Thoracic aorta (tissue), 2 donors: ENCODE results near the gene C3orf85. TPM values are rescaled to one million over a fixed set of nuclear protein-coding genes. Genes with fewer than 3 reads are reported as not detected.
"Not testable (repeated sequence)": the region's sequence is repeated elsewhere in the genome, so short reads cannot be mapped to it uniquely, and the experiment has no call there.

Source experiments
- ATAC-seq: fragments of 150-250 bp; one replicate; pipeline ENCODE4 v1.8.0; 2017; ENCODE audit warnings: low read depth; ENCODE audit not compliant: insufficient number of reproducible peaks, low FRiP score
- DNase-seq: peaks from one replicate; pipeline ENCODE4 v3.0.0-alpha.2; 2020; ENCODE audit warnings: low spot score
- H3K27ac ChIP-seq, 2 donors: fragments of 200-600 bp; sonication (generic); 1 replicate in 1 of 2; 2 replicates in 1 of 2; pipeline ENCODE4 v1.5.1; 2016; ENCODE audit warnings: mild to moderate bottlenecking in 2 of 2, moderate library complexity in 2 of 2
- H3K27me3 ChIP-seq: fragments of 200-600 bp; sonication (generic); replicated peaks from 2 replicates; pipeline ENCODE4 v1.6.0; 2016; ENCODE audit warnings: mild to moderate bottlenecking; ENCODE audit not compliant: insufficient read depth
- H3K36me3 ChIP-seq: fragments of 200-600 bp; sonication (generic); one replicate; pipeline ENCODE4 v1.5.1; 2016
- H3K4me1 ChIP-seq, 2 donors: fragments of 200-600 bp; sonication (generic); 1 replicate in 1 of 2; 2 replicates in 1 of 2; pipeline versions ENCODE4 v1.5.1 to v1.6.0; 2016; ENCODE audit warnings: low read depth in 2 of 2, mild to moderate bottlenecking in 1 of 2; ENCODE audit not compliant: control insufficient read depth in 1 of 2
- H3K4me3 ChIP-seq: fragments of 200-600 bp; sonication (generic); 2 replicates; pipeline ENCODE4 v1.5.1; 2016; ENCODE audit warnings: mild to moderate bottlenecking
- H3K9me3 ChIP-seq: fragments of 200-600 bp; sonication (generic); 2 replicates; pipeline ENCODE4 v1.5.1; 2016
- CTCF ChIP-seq: fragments of 200-600 bp; sonication (generic); IDR thresholded peaks from one replicate; pipeline ENCODE4 v1.5.1; 2019; ENCODE audit warnings: antibody characterized with exemption
- total RNA-seq, 2 donors: library from RNA; depleted of rRNA; stranded (reverse); fragments of >200 nt; gene quantifications; one replicate each; pipeline versions ENCODE4 v1.1.0 to v1.2.3, GENCODE V29; 2016

C3orf85 gene
- total RNA-seq, 2 donors from 2014 or later = not detected

- DNase-seq (no peak), ATAC-seq (no peak)
- H3K27ac ChIP-seq = no peak overlapping the region
- no peaks in the 10 kb centered on the region for H3K4me1 ChIP-seq
- H3K9me3 ChIP-seq = no peaks in the 10 kb centered on the region
- no peak overlapping the region for H3K4me3 ChIP-seq
- H3K27me3 ChIP-seq = no peaks in the 10 kb centered on the region
- TF ChIP-seq CTCF = no peak
- H3K36me3 ChIP-seq = no peaks in the 10 kb centered on the region
Measured at GRCh38 chr3:109127553-109127952, 9.0 kb upstream of the C3orf85 start.

- no peaks in the 10 kb centered on the region for H3K27me3 ChIP-seq
- H3K4me1 ChIP-seq = no peaks in the 10 kb centered on the region
- ATAC-seq = no peak
- TF ChIP-seq CTCF = no peak
- H3K9me3 ChIP-seq = no peaks in the 10 kb centered on the region
- no peak overlapping the region for H3K27ac ChIP-seq
- H3K36me3 ChIP-seq = no peaks in the 10 kb centered on the region
- H3K4me3 ChIP-seq = no peak overlapping the region
- no peak for DNase-seq
Measured at GRCh38 chr3:109131276-109131675, 5.2 kb upstream of the C3orf85 start.

GRCh38 chr3:109132801-109133473 lies 3.6 kb upstream of the C3orf85 start:
- H3K4me3 ChIP-seq = no peak overlapping the region
- DNase-seq (no peak), ATAC-seq (no peak)
- H3K9me3 ChIP-seq = no peaks in the 10 kb centered on the region
- H3K27me3 ChIP-seq = no peaks in the 10 kb centered on the region
- H3K36me3 ChIP-seq = no peaks in the 10 kb centered on the region
- no peak overlapping the region for H3K27ac ChIP-seq
- TF ChIP-seq CTCF = no peak
- H3K4me1 ChIP-seq = no peaks in the 10 kb centered on the region

GRCh38 chr3:109133474-109133816 lies 3.1 kb upstream of the C3orf85 start:
- H3K9me3 ChIP-seq, H3K4me3 ChIP-seq, ATAC-seq, H3K27me3 ChIP-seq, DNase-seq, H3K4me1 ChIP-seq, H3K27ac ChIP-seq, H3K36me3 ChIP-seq: not testable (repeated sequence)

- H3K4me1 ChIP-seq = no peaks in the 10 kb centered on the region
- no peaks in the 10 kb centered on the region for H3K9me3 ChIP-seq
- H3K27ac ChIP-seq = no peak overlapping the region
- H3K36me3 ChIP-seq = no peaks in the 10 kb centered on the region
- no peak for ATAC-seq
- TF ChIP-seq CTCF = no peak
- DNase-seq = no peak
- no peaks in the 10 kb centered on the region for H3K27me3 ChIP-seq
- no peak overlapping the region for H3K4me3 ChIP-seq
Measured at GRCh38 chr3:109137761-109138160, 1.2 kb downstream of the C3orf85 start.

GRCh38 chr3:109140318-109140717 lies 3.8 kb downstream of the C3orf85 start:
- no peak for DNase-seq
- Histone ChIP-seq H3K9me3 (no peaks in the 10 kb centered on the region), H3K36me3 (no peaks in the 10 kb centered on the region), H3K4me1 (no peaks in the 10 kb centered on the region), H3K27ac (no peak overlapping the region), H3K4me3 (no peak overlapping the region), H3K27me3 (no peaks in the 10 kb centered on the region)
- no peak for TF ChIP-seq CTCF
- ATAC-seq = no peak
